WTC11 (cell line): ENCODE measurements around the gene SERPINB13.

ENCODE experiments used
- CTCF ChIP-seq: fragments of 200-600 bp; IDR thresholded peaks from 2 replicates; pipeline ENCODE4 v1.8.0; 2022; ENCODE audit warnings: antibody characterized with exemption
- TF ChIP-seq, protein P1 (sequence below): sonication (generic); formaldehyde crosslinking; IDR thresholded peaks from 2 replicates; pipeline ENCODE4 v1.8.0; 2022; ENCODE audit warnings: missing genetic modification reagents

DNA sequence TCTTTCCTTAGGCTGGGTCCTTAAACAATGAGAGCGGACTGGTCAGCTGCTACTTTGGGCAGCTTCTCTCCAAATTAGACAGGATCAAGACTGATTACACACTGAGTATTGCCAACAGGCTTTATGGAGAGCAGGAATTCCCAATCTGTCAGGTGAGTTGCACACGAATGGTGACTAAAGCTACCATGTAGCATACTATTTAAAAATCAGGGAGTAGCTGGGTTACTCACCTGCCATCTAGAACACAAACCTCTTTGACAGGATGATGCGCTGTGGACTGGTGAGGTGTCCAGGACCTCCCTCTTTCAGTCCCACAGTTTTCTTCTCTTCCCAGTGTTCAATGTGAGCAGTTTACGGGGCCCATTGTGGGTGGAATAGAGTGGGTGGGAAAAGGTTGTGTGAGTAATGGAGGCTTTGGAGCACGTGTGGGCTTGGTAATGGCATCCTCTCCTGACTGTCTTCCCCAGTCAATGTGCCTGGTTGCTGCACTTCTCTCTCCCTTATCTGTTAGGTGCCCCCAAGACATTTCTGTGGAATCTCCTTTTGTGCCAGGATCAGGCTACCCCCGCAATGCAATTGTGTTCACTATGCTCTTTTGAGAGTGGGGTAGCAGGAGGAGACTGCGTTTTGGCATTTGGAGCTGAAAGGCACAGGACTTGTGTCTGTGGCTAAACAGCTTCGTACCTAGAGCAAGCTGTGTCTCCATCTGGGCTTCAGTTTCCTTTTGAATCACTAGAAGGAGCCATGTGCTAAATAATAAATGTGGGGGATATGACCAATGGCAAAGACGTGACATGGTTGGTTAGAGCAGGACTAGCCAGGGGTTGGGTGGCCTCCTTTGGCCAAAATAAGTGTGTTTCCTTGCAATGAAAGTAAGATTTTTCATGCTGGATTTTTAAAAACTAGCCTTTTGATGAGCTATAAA is 27.3 kb upstream of the SERPINB13 start:
- TF ChIP-seq CTCF = no peak
- TF ChIP-seq, protein P1, sequence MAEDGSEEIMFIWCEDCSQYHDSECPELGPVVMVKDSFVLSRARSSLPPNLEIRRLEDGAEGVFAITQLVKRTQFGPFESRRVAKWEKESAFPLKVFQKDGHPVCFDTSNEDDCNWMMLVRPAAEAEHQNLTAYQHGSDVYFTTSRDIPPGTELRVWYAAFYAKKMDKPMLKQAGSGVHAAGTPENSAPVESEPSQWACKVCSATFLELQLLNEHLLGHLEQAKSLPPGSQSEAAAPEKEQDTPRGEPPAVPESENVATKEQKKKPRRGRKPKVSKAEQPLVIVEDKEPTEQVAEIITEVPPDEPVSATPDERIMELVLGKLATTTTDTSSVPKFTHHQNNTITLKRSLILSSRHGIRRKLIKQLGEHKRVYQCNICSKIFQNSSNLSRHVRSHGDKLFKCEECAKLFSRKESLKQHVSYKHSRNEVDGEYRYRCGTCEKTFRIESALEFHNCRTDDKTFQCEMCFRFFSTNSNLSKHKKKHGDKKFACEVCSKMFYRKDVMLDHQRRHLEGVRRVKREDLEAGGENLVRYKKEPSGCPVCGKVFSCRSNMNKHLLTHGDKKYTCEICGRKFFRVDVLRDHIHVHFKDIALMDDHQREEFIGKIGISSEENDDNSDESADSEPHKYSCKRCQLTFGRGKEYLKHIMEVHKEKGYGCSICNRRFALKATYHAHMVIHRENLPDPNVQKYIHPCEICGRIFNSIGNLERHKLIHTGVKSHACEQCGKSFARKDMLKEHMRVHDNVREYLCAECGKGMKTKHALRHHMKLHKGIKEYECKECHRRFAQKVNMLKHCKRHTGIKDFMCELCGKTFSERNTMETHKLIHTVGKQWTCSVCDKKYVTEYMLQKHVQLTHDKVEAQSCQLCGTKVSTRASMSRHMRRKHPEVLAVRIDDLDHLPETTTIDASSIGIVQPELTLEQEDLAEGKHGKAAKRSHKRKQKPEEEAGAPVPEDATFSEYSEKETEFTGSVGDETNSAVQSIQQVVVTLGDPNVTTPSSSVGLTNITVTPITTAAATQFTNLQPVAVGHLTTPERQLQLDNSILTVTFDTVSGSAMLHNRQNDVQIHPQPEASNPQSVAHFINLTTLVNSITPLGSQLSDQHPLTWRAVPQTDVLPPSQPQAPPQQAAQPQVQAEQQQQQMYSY (CRISPR knock-in tag) = no peak
